Mucosa of gallbladder (tissue), 1 donor: Measurements from ENCODE around the gene RHBG. TPM values are rescaled to one million over a fixed set of nuclear protein-coding genes. Genes with fewer than 3 reads are reported as not detected.

Source experiments
- DNase-seq: peaks from one replicate; pipeline ENCODE4 v3.0.0-alpha.2; 2020; ENCODE audit warnings: low spot score
- total RNA-seq: library from RNA; stranded (reverse); gene quantifications from one replicate; pipeline ENCODE4 v1.2.1, GENCODE V29; 2021
- donor health status: DM: no; HTN: no; CAD: no.

The RHBG gene
- total RNA-seq, 1 donor from 2014 or later: 0.29 TPM

DNA sequence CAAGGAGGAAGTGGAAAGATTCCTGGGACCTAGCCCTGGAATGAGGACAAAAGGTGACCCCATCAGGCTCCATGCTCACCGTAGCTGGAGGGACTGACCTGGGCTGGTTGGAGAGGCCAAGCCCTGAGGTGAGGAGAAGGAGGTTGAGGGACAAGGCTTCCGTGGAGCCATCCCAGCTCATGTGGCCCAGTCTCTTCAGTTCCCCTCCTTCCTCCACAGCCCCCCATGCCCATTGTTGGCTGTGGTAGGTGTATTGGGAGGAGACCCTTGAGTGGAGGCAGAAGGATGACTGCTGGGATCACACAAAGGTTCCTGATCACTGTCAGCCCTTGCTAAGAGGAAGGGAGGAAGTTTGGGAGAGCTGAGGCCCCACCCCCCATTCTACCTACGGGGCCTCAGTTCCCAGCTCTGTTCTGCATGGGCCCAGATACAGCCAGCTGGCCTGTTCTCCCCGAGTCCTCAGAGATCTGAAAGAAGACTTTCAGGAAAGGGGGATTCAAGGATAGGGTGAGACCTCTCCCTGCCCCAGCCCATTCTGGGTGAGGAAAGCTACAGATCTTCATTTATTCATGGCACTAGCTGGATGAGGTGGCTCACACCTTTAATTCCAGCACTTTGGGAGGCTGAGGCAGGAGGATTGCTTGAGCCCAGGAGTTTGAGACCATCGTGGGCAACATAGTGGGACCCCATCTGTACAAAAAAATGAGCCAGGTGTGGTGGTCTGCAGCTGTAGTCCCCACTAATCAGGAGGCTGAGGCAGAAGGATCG, 17.3 kb downstream of the RHBG start:
- DNase-seq: no peak

DNA sequence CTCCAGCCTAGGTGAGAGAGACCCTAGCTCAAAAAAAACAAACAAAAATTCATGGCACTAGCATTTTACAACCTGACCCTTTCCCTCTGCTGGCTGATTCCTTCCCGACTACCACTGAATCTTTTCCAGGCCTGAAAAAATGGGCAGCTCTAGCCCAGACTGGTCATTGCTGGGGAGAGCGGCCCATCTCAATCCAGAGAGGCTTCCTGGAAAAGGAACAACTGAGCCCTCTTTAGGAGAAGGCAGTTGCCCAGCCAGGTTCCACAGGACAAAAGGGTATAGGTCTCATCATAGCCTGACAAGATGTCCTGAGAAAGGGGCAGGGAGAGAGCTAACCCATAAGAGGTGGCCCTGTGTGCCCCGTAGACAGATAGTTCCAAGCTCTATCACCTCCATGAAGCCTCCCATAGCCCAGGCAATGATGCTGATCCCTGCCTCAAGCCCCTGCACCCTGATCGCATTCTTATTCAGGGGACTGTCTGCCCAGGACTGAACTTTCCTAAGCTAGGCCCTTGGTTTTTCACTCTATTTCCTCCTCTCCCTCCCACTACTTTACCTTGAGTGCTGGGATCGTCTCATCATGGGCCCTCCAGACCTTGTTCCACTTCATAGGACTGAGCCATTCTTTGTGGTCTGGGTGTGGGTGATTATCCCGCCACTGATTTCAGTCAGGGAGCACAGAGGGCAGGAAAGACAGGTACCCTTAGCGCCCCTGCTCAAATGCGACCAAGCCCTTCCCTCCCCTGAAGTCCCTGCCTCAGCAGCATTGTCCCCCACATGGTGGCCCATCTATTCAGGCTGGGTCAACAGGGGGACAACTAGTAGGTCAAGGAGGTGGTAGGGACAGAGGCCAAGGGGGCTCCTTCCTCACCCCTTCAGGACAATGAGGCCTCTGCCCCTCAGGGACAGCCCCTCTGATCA, 18.2 kb downstream of the RHBG start:
- DNase-seq: no peak

DNA sequence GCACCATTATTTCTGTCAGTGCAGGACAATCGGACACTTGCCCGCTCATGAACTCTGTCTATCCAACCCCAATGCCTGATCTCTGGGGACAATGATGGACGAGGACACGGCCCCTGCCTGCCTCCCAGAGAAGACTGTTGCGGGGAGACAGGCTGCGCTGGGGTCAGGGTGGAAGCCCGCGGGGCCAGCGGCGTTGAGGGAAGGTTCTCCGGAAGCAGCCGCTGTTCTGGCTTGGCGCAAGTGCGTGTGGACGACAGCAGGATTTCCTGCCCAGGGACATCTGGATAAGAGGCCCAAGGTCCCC, 18.8 kb downstream of the RHBG start:
- no peak for DNase-seq

DNA sequence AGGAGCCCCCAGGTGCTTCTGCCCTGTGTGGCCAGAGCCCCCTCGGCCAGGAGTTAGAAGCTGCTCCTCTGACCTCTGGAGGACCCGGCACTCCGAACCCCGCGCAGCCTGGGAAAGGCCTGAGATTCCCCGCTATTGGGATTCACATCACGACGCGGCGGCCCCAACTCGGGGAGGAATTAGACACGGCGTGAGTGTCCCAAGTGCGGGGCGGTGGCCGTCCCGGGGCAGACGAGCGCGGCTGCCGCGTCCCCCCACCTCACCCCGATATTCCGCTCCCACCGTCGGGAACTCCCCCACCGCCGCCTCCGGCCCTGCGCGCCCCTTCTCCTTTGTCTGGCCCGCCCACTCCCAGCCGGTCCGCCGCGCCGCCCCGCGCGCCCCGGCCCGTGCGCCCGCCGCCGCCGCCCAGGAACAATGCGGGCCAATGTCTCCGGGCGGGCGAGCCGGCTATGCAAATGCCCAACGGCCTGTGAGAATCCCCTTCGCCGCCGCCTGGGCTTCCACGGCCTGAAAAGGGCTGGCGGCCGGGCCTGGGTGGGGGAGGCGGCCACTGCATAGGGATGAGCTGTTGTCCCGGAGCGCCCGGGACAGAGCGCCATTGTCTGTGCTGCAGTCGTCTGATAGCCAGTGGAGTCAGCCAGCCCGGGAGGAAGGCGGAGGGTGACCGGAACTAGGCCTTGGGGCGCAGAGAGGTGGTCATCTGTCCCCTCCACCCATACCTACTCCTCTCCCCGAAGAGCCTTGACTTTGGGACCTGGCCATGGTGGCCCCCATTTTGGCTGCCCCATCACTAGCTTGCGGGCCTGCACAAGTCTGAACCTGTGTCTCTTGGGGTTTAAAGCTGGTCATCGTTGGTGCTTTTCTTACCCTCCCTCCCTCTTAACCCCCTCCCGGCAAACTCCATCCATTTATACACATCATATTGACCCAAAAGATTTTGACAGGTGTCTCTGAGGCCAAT, 19.4 kb downstream of the RHBG start:
- no peak for DNase-seq

DNA sequence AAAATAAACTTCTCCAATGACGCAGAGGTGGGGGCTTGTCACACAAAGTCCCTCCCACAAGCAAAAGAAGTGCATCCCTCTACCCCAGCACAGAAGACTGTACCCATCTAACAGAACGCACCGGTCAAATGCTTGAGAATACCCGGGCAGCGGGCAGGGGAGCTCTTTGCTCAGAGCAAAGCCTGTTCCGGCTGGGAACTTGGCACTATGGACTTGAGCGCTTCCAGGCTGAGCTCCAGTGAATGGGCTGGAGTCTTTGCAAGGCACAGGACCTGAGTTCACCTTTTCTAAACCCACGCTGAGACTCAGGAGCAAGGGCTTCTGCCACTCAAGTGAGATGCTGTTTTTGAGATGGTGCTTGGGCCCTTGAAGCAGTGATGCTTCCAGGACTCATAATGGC, 20.3 kb downstream of the RHBG start:
- no peak for DNase-seq

DNA sequence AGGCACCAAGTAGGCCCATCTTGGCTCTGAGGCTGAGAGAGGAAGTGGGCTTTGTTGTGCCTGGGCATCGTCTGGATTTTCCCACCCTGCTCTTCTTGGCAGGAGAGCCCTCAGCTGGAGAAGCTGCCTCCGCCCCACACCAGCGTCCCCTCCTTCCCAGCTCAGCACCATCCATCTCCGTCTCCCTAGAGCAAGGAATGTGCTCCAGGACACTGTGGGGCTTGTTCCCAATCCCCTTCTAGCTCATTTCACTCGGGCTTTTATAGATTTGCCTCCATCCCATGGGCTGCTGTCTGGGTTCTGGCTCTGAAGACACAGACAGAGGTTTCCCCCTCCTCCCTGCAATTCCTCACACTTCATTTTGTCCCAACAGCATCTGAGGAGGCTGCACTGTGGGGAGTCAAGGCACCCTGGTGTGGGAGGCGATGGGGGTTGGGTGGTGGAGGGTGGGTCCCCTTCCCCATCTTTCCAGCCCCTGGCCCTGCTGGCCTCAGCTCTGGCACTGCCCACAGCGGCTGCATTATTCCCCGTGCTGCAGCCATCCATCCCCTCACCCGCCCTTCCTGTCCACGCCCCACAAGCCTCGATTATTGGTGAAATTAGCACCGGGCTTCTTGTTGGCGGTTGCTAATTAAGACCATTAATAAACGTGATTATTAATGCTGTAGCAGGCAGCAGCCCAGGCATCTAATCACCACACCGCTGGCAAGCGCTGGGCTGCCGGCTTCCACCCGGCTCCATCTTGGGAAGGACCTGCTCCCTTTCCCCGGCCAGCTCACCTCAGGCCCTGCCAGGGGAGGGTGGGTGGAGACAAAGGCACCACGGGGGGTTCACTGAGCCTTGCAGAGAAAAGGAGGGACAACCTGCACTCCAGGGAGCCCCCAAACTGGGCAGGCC, 21.7 kb downstream of the RHBG start:
- no peak for DNase-seq

DNA sequence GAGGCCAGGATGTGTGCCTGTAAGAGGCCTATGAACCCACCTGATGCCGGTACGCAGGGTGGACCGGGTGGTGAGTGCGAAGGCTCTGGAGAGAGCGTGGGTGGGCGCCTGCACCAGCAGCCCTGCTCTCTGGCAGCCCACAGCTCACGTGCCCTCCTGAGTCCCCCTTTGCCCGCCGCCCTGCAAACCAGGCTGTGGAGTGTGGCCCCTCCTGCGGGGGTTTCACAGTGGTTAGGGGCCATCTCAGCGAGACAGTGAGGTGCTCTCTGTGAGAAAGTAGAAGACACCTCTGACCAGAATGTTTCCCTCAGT, 22.3 kb downstream of the RHBG start:
- DNase-seq: no peak

DNA sequence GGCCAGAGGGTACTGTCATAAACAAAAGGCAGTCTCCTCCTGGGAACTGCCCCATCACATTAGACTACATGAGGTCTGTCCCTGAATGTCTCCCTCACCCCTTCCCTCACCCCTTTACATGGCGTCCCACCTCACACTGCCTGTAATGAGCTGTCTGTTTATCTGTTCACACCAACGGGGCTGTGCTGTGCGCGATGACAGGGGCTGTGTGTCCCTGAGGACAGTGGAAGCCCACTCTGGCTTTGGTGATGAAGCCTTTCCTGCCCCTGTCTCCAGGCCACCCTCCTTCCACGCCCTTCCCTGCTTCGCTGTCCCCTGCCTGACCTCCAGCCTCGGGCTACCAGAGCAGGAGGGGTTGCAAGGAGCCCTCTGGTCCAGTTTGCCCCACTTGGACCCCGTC, 22.7 kb downstream of the RHBG start:
- DNase-seq: no peak

DNA sequence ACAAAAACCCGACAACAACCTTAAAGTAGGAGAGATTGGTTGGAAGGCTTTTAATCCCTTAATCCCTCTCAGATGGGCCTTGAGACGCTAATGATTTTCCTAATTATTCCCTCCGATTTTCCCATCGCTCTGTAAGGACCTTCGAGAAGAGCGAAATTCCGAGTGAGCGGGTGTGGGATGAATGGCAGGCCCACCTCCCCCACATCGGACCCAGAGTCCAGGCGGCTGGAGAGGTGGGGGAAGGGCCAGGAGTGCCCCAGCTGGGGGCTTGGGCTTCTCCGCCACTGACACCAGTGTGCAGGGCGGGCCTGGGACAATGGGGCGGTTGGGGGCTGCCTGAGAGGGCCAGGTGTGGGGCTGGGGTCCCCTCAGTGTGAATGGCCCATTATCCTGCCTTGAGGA, 23.4 kb downstream of the RHBG start:
- no peak for DNase-seq

DNA sequence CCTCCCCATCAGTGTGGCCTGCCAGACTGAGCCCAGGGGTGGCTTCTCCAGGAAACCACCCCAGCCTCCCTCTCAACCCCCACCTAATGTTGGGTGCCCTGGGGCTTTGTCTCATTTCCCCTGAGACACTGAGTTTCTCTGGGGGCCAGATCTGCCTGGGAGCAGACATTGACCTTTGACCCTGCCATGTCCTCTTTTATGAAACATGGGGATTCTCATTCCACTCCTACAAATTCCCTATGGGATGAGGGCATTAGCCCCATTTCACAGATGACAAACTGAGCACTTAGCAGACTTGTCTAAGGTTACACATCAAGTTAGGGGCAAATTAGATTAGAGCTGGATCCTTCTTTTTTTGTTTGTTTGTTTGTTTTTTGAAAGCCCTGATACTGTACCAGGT, 24.1 kb downstream of the RHBG start:
- DNase-seq: no peak

DNA sequence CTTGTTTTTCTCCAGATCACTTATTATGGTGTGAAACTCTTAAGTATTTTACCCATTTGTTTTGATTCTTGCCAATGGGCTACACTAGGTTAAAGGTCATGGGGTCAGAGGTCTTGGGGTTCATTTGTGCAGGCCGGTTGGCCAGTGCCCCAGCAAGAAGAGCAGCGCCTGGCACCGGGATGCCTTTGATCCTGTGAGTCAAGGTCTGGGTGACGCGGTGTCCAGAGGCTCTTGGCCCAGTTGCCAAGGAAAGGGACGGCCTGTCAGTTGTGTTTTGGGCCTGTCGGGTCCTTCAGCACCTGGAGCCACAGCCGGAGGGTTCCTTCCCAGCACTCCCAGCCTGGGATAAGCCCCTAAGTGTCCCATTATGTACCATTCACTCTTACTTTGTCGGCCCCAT, 25.1 kb downstream of the RHBG start:
- DNase-seq: no peak

DNA sequence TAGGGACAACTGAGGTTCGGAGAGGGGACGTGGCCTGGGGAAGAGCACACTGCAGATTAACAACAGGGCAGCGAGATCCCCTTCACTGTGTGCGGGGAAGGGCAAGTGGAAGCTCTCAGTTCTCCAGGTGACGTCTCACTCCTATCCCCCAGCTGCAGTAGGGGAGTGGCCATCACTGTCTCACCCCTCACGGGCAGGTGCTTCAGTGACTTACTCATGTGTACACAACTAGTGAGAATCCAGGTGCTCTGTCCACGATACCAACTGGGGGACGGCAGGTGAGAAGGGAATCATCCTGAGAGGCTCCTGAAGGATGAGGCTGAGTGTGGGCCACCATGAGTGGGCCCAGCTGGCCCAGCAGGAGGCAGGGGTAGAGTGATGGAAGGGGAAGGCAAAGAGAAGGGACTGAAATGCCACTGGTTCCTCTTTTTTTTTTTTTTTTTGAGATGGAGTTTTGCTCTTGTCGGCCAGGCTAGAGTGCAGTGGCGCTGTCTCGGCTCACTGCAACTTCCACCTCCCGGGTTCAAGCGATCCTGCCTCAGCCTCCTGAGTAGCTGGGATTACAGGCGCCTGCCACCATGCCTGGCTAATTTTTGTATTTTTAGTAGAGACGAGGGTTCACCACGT, 25.9 kb downstream of the RHBG start:
- DNase-seq: no peak

DNA sequence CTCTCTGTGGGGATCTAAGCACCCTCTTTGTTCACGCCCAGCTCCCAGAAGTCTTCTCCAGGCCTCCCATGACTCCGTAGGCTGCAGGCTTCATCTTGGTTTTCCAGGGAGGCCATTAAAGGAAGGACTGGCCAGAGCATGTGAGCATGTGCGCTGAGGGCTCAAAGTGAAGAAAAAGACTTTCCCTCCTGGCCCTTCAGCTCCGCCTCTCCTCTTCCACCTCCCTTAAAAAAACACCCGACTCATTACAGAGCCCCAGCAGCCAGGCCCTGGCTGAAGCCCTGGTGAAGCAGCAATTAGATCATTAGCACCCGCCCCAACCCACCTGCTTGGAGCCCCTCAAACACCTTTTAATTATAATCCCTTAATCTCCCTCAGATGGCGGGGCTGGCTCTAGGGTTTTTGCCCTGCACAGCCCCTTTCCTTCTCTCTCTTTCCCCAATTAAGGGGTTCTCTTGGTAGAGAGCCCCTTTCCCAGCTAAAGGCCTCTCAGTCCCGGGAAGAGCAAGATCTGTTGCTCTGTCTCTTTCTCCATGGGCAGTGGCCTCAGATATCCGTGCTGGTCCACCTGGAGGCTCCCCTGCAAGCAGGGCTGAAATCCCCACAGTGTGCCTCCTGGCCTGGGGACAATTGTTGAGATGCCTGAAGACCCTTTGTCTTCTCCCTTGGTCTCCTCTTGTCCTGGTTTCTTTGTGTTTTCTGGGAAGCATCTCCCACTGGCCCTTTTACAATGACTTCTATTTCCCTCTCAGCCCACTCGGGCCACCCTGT, 30.5 kb downstream of the RHBG start:
- DNase-seq: no peak

DNA sequence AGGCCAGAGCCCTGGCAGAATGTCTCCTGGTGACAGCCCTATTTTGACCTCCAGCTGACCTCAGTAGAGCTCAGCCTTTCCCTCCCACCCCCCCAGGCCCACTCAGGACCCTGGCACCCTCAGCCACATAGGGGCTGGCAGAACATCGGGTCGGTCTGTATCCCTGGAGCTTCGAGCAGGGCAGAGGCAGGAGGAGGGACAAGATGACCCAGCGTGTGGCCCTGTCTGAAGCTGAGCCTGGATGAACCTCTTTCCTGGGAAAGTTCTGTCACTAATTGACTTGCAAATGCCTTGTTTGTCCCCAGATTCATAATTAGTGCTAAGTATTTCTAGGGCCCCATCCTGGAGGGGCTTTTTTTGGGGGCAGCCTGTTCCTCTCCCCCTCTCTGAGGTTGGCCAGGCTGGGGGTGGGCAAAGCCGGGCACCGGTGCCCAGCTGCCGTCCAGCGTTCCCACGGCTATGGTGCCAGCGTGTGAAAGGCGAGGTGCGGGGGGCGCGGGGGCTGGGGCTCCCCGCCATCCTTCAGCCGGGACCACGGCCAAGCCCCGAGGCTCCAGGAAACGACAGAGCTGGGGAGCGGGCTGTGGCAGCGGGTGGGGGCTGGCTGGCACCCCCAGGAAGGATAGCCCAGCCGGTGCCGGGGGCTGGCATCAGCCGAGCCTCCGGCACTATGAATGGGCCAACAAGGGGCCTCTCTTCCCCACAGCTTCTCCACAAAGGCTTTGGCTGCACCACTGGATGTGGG, 31.4 kb downstream of the RHBG start:
- no peak for DNase-seq

DNA sequence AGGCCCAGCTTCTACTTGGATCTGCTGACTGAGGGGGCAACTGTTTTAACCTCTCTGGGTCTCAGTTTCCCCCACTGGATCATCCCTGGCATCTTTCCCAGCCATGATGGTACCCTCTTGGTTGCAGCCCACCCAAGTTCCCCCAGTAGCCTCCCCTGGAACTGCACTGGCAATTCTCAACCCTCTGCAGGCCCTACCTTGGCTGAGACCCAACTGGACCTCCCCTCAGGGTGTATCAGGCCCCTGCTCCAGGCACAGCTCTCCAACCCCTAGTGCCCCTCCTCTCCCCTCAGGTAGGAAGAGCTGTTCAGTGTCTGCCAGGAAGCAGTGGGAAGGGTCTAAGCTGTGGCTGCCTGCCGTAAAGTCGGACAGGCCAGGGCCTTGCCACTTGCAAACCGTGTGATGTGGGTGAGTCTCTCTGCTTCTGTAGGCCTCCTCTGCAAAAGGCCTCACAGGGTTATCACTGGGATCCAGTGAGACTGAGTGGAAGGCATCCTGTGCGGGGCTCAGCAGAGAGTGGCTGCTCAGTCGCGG, 32.1 kb downstream of the RHBG start:
- DNase-seq: no peak

DNA sequence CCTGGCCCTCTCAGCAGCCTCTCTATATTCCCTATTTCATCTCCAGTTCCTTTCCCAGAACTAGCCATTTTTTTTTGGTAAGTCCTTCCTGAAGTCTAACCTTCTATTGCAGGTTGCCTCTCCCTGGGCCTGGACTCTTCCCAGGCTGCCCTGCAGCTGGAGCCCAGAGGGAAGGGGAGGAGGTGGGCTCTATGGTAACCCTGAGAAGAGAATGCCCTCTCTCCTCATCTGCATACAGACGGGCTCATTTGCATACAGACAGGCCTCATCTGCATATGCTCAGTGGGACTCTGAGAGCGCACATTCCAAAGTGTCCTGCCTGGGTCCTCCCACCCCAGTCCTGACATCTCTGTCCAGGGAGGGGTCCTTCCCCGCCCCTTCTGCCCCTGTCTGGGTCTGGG, 32.7 kb downstream of the RHBG start:
- DNase-seq: no peak

DNA sequence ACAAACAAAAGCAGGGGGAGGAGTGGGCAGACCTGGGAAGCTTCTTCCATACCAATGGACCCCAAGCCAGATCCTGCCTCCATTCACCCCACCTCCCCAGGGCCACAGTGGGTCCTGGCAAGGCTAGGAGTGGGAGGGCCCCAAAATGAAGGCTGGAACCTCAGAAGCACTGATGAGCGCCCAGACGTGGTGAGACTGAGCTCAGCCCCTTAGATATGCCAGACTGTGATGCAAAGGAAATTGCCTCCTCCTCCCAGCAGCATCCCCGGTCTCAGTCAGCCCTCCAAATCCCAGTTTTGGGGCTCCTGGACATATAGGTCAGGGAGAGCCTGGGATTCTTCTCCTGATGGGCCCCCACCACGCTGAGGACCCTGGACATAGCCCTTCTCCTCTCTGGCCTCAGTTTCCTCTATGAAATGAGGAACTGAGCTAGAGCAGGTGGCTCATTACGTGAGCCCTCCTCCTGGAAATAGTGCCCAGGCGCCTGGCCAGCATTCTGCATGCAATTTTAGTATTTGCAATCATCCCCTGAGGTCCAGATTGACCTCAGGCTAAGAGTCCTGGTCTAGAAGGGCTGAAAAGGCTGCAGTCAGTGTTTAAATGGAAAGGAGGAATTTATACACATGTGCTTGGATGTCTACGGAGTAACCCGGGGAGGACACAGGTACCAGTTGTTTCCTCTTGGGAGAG, 33.5 kb downstream of the RHBG start:
- DNase-seq: no peak

DNA sequence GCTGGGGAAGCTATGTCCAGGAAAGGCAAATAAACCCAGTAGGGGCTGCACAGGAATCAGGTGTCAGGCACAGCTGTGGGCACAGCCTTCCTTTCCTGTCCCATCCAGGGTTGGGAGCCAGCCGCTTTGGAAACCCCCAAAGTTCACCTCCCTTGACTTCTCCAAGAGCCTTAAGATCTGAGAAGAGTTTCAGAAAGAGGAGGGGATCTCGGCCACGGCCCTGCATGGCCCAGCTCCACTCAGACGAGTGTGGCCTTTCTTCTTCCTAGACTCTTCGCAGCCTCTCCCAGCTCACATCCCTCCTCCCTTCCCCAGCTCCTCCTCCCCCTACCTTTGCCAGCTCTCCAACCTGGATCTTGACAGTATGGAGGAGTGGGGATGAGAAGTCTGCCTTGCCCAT, 36.7 kb downstream of the RHBG start:
- no peak for DNase-seq
